HepG2 (cell line): ENCODE data around the gene CLIC4. TPM values are rescaled to one million over a fixed set of nuclear protein-coding genes. Genes with fewer than 3 reads are reported as not detected.

Experiments used
- CREB1 ChIP-seq, 2 experiments: fragments of 450-650 bp in 1 of 2; IDR thresholded peaks; 2 replicates each; pipeline ENCODE4 v1.6.1; 2016 to 2017; ENCODE audit warnings: control low read depth in 1 of 2, mild to moderate bottlenecking in 1 of 2, missing compliant biosample characterization in 1 of 2, missing genetic modification characterization in 1 of 2
- CTCF ChIP-seq: sonication (generic); formaldehyde crosslinking; IDR thresholded peaks from 2 replicates; pipeline ENCODE4 v1.5.0; 2020; ENCODE audit warnings: mild to moderate bottlenecking, missing genetic modification reagents, moderate library complexity
- HNRNPL ChIP-seq: fragments of 200-400 bp; formaldehyde crosslinking; IDR thresholded peaks from 2 replicates; pipeline ENCODE4 v1.6.1; 2017; ENCODE audit warnings: mild to moderate bottlenecking, low read depth, low read length
- KLF11 ChIP-seq: IDR thresholded peaks from 2 replicates; pipeline ENCODE4 v1.6.1; 2016; ENCODE audit warnings: missing compliant biosample characterization
- MAF1 ChIP-seq: sonication (generic); formaldehyde crosslinking; IDR thresholded peaks from 2 replicates; pipeline ENCODE4 v1.5.0; 2020; ENCODE audit warnings: missing genetic modification reagents, borderline replicate concordance
- NR2F1 ChIP-seq, 2 experiments: fragments of 450-650 bp in 1 of 2; formaldehyde crosslinking in 1 of 2; IDR thresholded peaks; 2 replicates each; pipeline versions ENCODE4 v1.5.0 to v1.6.1; 2016 to 2020; ENCODE audit warnings: mild to moderate bottlenecking in 1 of 2, missing compliant biosample characterization in 1 of 2, missing genetic modification reagents in 1 of 2, moderate library complexity in 1 of 2
- PAWR ChIP-seq: sonication (generic); formaldehyde crosslinking; IDR thresholded peaks from 2 replicates; pipeline ENCODE4 v1.4.0; 2020; ENCODE audit warnings: missing genetic modification reagents, mild to moderate bottlenecking, borderline replicate concordance
- PAXIP1 ChIP-seq: sonication (generic); formaldehyde crosslinking; conservative IDR thresholded peaks from 2 replicates; pipeline ENCODE4 v1.4.0; 2020; ENCODE audit warnings: mild to moderate bottlenecking, missing genetic modification reagents, moderate library complexity
- PRDM10 ChIP-seq: sonication (generic); formaldehyde crosslinking; IDR thresholded peaks from 2 replicates; pipeline ENCODE4 v1.4.0; 2020; ENCODE audit warnings: low read depth, missing genetic modification reagents
- PRDM4 ChIP-seq: sonication (generic); formaldehyde crosslinking; IDR thresholded peaks from 2 replicates; pipeline ENCODE4 v1.9.0; 2021; ENCODE audit warnings: missing genetic modification reagents, borderline replicate concordance
- RAD21 ChIP-seq: fragments of 450-650 bp; formaldehyde crosslinking; IDR thresholded peaks from 2 replicates; pipeline ENCODE4 v1.5.0; 2020; ENCODE audit warnings: mild to moderate bottlenecking
- TERF1 ChIP-seq: sonication (generic); formaldehyde crosslinking; IDR thresholded peaks from 2 replicates; pipeline ENCODE4 v1.8.0; 2022; ENCODE audit warnings: mild to moderate bottlenecking, missing genetic modification reagents, moderate library complexity
- ZIK1 ChIP-seq: sonication (generic); formaldehyde crosslinking; IDR thresholded peaks from 2 replicates; pipeline ENCODE4 v1.5.0; 2020; ENCODE audit warnings: mild to moderate bottlenecking, low read depth, missing genetic modification reagents, borderline replicate concordance
- ZNF180 ChIP-seq: sonication (generic); formaldehyde crosslinking; IDR thresholded peaks from 2 replicates; pipeline ENCODE4 v1.4.0; 2020; ENCODE audit warnings: low read depth, missing genetic modification reagents, borderline replicate concordance
- polyA plus RNA-seq, 8 experiments: library from polyadenylated mRNA; depleted of rRNA in 3 of 8; stranded (reverse) in 7 of 8; unstranded in 1 of 8; fragments of >200 nt; fragmentation: Illumina TruSeq in 4 of 8; extraction: Trizol in 4 of 8; gene quantifications; 2 replicates each; pipeline versions ENCODE4 v1.2.1 to v1.2.3, GENCODE V29; 2011 to 2016; ENCODE audit warnings: low read depth in 4 of 8, missing spikeins in 1 of 8, mixed read lengths in 1 of 8; ENCODE audit not compliant: insufficient read depth in 1 of 8
- total RNA-seq, 5 experiments: library from RNA; depleted of rRNA; stranded (reverse); fragments of >200 nt; fragmentation: Illumina TruSeq; extraction: Trizol; gene quantifications; 2 replicates each; pipeline ENCODE4 v1.2.3, GENCODE V29; 2016; ENCODE audit warnings: low read depth in 1 of 5

The CLIC4 gene
- total and polyA plus RNA-seq, 2 of the 13 experiments (the other 11 are each of a cell fraction or from before 2014, with no cell fraction given) = 23.3 to 77.4 TPM

GRCh38 chr1:24830680-24831272, 85.5 kb downstream of the CLIC4 start (continued):
- TF ChIP-seq PAWR (CRISPR knock-in tag) (no peak), RAD21 (CRISPR knock-in tag) (peak; percentile 41; the same call in 1 of the 2 replicates), ZIK1 (CRISPR knock-in tag) (no peak), CTCF (CRISPR knock-in tag) (peak; percentile 77), TERF1 (CRISPR knock-in tag) (no peak), KLF11 (CRISPR knock-in tag) (peak; percentile 24; the same call in 1 of the 2 replicates), PRDM10 (CRISPR knock-in tag) (no peak), MAF1 (no peak), HNRNPL (no peak), PRDM4 (no peak), CREB1 (IDR thresholded peaks at IDR 0.05) (no peak), CREB1 (CRISPR knock-in tag; IDR thresholded peaks at IDR 0.05) (peak; percentile 22; the same call in 1 of the 2 replicates), NR2F1 (CRISPR knock-in tag; IDR thresholded peaks at IDR 0.05) (no peak), PAXIP1 (no peak), ZNF180 (CRISPR knock-in tag) (no peak)
